Neuronal stem cell (in vitro differentiated cells): ENCODE results near the gene PDE11A.
A peak's percentile ranks its signal among the peaks of the same experiment; 100 is the strongest.

Source experiments
- DNase-seq: peaks from one replicate; pipeline ENCODE4 v3.0.0-alpha.2; 2013; ENCODE audit warnings: low spot score
- H2AFZ ChIP-seq: one replicate; pipeline ENCODE4 v1.6.1; 2013; ENCODE audit warnings: mild to moderate bottlenecking, low read length, inconsistent platforms
- H2AK5ac ChIP-seq: 2 replicates; pipeline ENCODE4 v1.6.1; 2013; ENCODE audit warnings: low read depth, mild to moderate bottlenecking, inconsistent platforms, low read length, moderate library complexity, mixed read lengths
- H2BK120ac ChIP-seq: 2 replicates; pipeline ENCODE4 v1.6.1; 2013; ENCODE audit warnings: low read depth, mild to moderate bottlenecking, inconsistent platforms, low read length, moderate library complexity, mixed read lengths
- H2BK12ac ChIP-seq: one replicate; pipeline ENCODE4 v1.6.1; 2013; ENCODE audit warnings: low read length, inconsistent platforms
- H2BK15ac ChIP-seq: 2 replicates; pipeline ENCODE4 v1.6.1; 2013; ENCODE audit warnings: mild to moderate bottlenecking, low read length, inconsistent platforms, mixed read lengths
- H2BK5ac ChIP-seq: one replicate; pipeline ENCODE4 v1.6.1; 2013; ENCODE audit warnings: inconsistent platforms, mild to moderate bottlenecking, low read length, moderate library complexity
- H3K14ac ChIP-seq: one replicate; pipeline ENCODE4 v1.6.1; 2013; ENCODE audit warnings: low read length, inconsistent platforms
- H3K18ac ChIP-seq: 2 replicates; pipeline ENCODE4 v1.6.1; 2013; ENCODE audit warnings: low read length, inconsistent platforms
- H3K23ac ChIP-seq: 2 replicates; pipeline ENCODE4 v1.6.1; 2013; ENCODE audit warnings: low read depth, mild to moderate bottlenecking, mixed read lengths, low read length, inconsistent platforms; ENCODE audit not compliant: poor library complexity
- H3K27ac ChIP-seq: replicated peaks from 3 replicates; pipeline ENCODE4 v1.5.1; 2013; ENCODE audit warnings: low read length, inconsistent platforms
- H3K27me3 ChIP-seq, 3 experiments: 2 replicates each; pipeline ENCODE4 v1.6.1; 2013; ENCODE audit warnings: low read length in 3 of 3, mild to moderate bottlenecking in 2 of 3, inconsistent platforms in 1 of 3, low read depth in 1 of 3, mixed read lengths in 1 of 3, moderate library complexity in 1 of 3; ENCODE audit not compliant: control insufficient read depth in 3 of 3, insufficient read depth in 3 of 3
- H3K36me3 ChIP-seq, 2 donors: replicated peaks in 1 of 2; 2 replicates each; pipeline ENCODE4 v1.6.1; 2013; ENCODE audit warnings: low read length in 2 of 2; ENCODE audit not compliant: control insufficient read depth in 2 of 2, insufficient read depth in 2 of 2
- H3K4ac ChIP-seq: 2 replicates; pipeline ENCODE4 v1.6.1; 2013; ENCODE audit warnings: inconsistent platforms, mild to moderate bottlenecking, low read length, moderate library complexity
- H3K4me1 ChIP-seq, 2 donors: 1 replicate in 1 of 2; 2 replicates in 1 of 2; pipeline ENCODE4 v1.6.1; 2013; ENCODE audit warnings: low read length in 2 of 2, low read depth in 1 of 2; ENCODE audit not compliant: control insufficient read depth in 2 of 2, insufficient read depth in 1 of 2
- H3K4me2 ChIP-seq: one replicate; pipeline ENCODE4 v1.6.1; 2013; ENCODE audit warnings: mild to moderate bottlenecking, low read length, inconsistent platforms; ENCODE audit not compliant: insufficient read depth, poor library complexity, severe bottlenecking
- H3K4me3 ChIP-seq, 2 donors: 2 replicates each; pipeline ENCODE4 v1.5.1; 2013; ENCODE audit warnings: low read length in 2 of 2, mild to moderate bottlenecking in 2 of 2, inconsistent platforms in 1 of 2, moderate library complexity in 1 of 2
- H3K79me1 ChIP-seq: one replicate; pipeline ENCODE4 v1.6.1; 2013; ENCODE audit warnings: low read depth, mild to moderate bottlenecking, inconsistent platforms, low read length, moderate library complexity
- H3K9ac ChIP-seq: one replicate; pipeline ENCODE4 v1.6.1; 2013; ENCODE audit warnings: mild to moderate bottlenecking, low read depth, low read length, inconsistent platforms; ENCODE audit not compliant: poor library complexity
- H3K9me3 ChIP-seq, 2 donors: replicated peaks in 1 of 2; 2 replicates each; pipeline versions ENCODE3 to v1.6.1; 2013; ENCODE audit warnings: low read length in 2 of 2, mild to moderate bottlenecking in 2 of 2, inconsistent platforms in 1 of 2, low read depth in 1 of 2, mixed read lengths in 1 of 2, moderate library complexity in 1 of 2; ENCODE audit not compliant: control insufficient read depth in 2 of 2, insufficient read depth in 1 of 2
- H4K8ac ChIP-seq: one replicate; pipeline ENCODE4 v1.6.1; 2013; ENCODE audit warnings: low read depth, mild to moderate bottlenecking, inconsistent platforms, low read length, moderate library complexity
- H4K91ac ChIP-seq: one replicate; pipeline ENCODE4 v1.6.1; 2013; ENCODE audit warnings: low read length, low read depth, mild to moderate bottlenecking, inconsistent platforms; ENCODE audit not compliant: poor library complexity
- WGBS, 2 donors: extraction: QIAGEN DNeasy Blood & Tissue Kit; methylation state at CpG; one replicate each; pipeline ENCODE4 v1.1.7; 2013; ENCODE audit warnings: missing lambda C conversion rate in 2 of 2, mixed read lengths in 1 of 2; ENCODE audit not compliant: insufficient read length in 2 of 2, insufficient replicate concordance in 1 of 2; ENCODE audit errors: extremely low coverage in 2 of 2; 5-methylcytosine and 5-hydroxymethylcytosine counted together

PDE11A gene

DNA sequence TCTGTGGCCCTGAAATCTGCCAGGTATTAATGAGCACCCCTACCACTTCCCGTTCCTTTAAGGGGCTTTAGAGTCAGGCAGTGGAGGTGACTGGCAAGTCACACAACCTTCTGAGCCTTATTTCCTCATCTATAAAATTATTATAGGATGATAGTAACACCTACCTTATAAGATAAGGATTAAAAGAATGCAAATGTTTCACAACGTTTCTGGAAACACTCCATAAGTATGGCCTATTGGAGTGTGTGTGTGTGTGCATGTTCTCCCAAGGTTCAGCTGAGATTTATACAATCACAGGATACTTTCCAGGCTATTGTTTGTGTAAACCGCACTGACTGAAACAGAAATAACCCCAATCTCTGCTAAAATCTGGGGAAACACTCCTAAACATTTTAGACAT lies 176.0 kb downstream of the PDE11A start:
- WGBS, 2 donors = no CpG with 5 or more reads among the region's 3 CpGs

DNA sequence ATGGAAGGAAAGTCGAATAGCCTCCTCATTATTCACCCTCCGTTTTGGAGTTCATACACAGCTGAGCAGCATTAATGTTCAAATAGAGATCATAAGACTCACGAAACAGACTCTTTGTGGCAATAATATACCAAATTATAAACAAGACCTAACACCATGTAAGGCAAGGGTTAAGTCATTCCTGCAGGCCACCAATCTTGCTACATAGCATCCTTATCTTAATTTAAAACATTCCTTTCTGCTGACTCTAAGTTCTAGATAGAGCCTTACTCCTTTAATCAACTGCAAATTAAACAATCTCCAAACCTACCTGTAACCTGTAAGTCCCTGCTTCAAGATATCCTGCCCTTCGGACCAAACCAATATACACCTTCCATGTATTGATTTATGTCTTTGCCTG lies 178.0 kb downstream of the PDE11A start:
- Histone ChIP-seq H3K14ac (no peak overlapping the region), H3K4ac (no peak overlapping the region), H3K27me3 (peaks cover 0 to 5% (median 0%) of the 10 kb centered on the region in 3 experiments), H2BK120ac (no peak overlapping the region), H4K8ac (no peak overlapping the region), H3K4me1 (peaks cover 0 to 6% of the 10 kb centered on the region in 2 donors), H3K36me3 (no peaks in the 10 kb centered on the region), H3K18ac (no peak overlapping the region), H3K9ac (no peak overlapping the region), H3K9me3 (no peaks in the 10 kb centered on the region), H2BK12ac (no peak overlapping the region), H2AFZ (no peak overlapping the region), H3K27ac (no peak overlapping the region), H3K4me3 (no peak overlapping the region), H3K79me1 (no peaks in the 10 kb centered on the region), H3K23ac (no peak overlapping the region), H2BK5ac (no peak overlapping the region), H3K4me2 (no peak overlapping the region), H2AK5ac (no peak overlapping the region), H2BK15ac (no peak overlapping the region), H4K91ac (no peak overlapping the region)
- WGBS, 2 donors = no CpG with 5 or more reads among the region's 4 CpGs
- DNase-seq = no peak

More for the DNA sequence above, 176.0 kb downstream of the PDE11A start:
- Histone ChIP-seq H2BK12ac (no peak overlapping the region), H3K9ac (no peak overlapping the region), H3K18ac (peak overlapping the region; percentile 78), H2AK5ac (no peak overlapping the region), H3K36me3 (no peaks in the 10 kb centered on the region), H3K79me1 (no peaks in the 10 kb centered on the region), H4K91ac (no peak overlapping the region), H3K4me3 (no peak overlapping the region), H3K4me1 (peaks cover 0 to 2% of the 10 kb centered on the region in 2 donors), H3K4ac (no peak overlapping the region), H4K8ac (no peak overlapping the region), H2BK15ac (no peak overlapping the region), H2BK5ac (no peak overlapping the region), H2BK120ac (no peak overlapping the region), H3K23ac (no peak overlapping the region), H2AFZ (no peak overlapping the region), H3K4me2 (no peak overlapping the region), H3K9me3 (no peaks in the 10 kb centered on the region), H3K14ac (no peak overlapping the region), H3K27ac (no peak overlapping the region), H3K27me3 (peaks cover 0 to 5% (median 0%) of the 10 kb centered on the region in 3 experiments)
- DNase-seq = no peak

DNA sequence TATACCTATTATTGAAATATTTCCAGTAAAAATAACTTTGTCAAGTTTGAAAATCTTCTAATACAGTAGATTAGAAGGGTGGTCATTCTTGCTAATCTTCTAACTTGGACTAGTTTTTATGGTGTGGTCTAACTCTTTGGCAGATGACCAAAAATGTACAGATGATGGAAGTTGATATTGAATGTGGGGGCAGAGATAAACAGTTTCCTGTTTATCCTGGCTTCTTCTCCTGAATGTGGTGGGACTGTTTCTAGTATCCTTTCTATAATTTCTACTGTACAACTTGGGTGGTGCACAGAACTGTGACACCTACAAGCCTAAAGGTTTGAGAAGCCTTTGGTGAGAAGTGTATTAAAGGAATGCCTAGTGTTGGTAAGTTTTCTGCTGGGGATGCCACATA lies 178.7 kb downstream of the PDE11A start:
- Histone ChIP-seq H2AK5ac (no peak overlapping the region), H3K23ac (no peak overlapping the region), H2AFZ (no peak overlapping the region), H3K36me3 (no peaks in the 10 kb centered on the region), H2BK120ac (no peak overlapping the region), H4K91ac (no peak overlapping the region), H3K79me1 (no peaks in the 10 kb centered on the region), H2BK12ac (no peak overlapping the region), H3K9ac (no peak overlapping the region), H3K27me3 (peaks cover 0 to 5% (median 0%) of the 10 kb centered on the region in 3 experiments), H3K27ac (no peak overlapping the region), H2BK5ac (no peak overlapping the region), H3K18ac (no peak overlapping the region), H3K4me2 (no peak overlapping the region), H3K4ac (no peak overlapping the region), H3K4me3 (no peak overlapping the region), H3K9me3 (no peaks in the 10 kb centered on the region), H4K8ac (no peak overlapping the region), H2BK15ac (no peak overlapping the region), H3K14ac (no peak overlapping the region), H3K4me1 (peaks cover 0 to 6% of the 10 kb centered on the region in 2 donors)
- no peak for DNase-seq

DNA sequence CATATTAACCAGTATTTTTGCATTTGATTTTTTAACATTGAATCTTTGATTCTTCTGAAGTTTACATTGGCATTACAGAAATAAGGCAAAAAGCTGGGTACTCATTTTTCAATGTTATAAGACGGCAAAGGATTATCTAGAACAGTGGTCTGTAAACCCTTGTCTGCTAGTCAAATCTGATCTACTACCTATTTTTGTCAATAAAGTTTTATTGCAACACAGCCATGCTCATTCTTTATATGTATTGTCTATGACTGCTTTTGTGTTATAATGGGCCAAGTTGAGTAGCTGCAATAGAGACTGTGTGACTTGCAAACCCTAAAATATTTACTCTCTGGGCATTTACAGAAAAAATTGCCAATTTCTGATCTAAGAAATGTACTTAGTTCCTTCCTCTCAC lies 181.0 kb downstream of the PDE11A start:
- no peak overlapping the region for H3K27ac ChIP-seq
- no peak overlapping the region for H3K18ac ChIP-seq
- H3K4me2 ChIP-seq = no peak overlapping the region
- H2AK5ac ChIP-seq = no peak overlapping the region
- H2BK120ac ChIP-seq = no peak overlapping the region
- no peak for DNase-seq
- no peaks in the 10 kb centered on the region for H3K36me3 ChIP-seq
- no peak overlapping the region for H2AFZ ChIP-seq
- no peak overlapping the region for H2BK15ac ChIP-seq
- H2BK12ac ChIP-seq = no peak overlapping the region
- no peaks in the 10 kb centered on the region for H3K79me1 ChIP-seq
- no peak overlapping the region for H3K4ac ChIP-seq
- H4K91ac ChIP-seq = no peak overlapping the region
- H3K23ac ChIP-seq = no peak overlapping the region
- H3K9ac ChIP-seq = no peak overlapping the region
- WGBS, 2 donors = no CpG with 5 or more reads among the region's 1 CpG
- H3K27me3 ChIP-seq = peaks cover 0 to 5% (median 0%) of the 10 kb centered on the region in 3 experiments
- H3K4me1 ChIP-seq = peaks cover 0 to 3% of the 10 kb centered on the region in 2 donors
- no peak overlapping the region for H2BK5ac ChIP-seq
- H3K14ac ChIP-seq = no peak overlapping the region
- H3K9me3 ChIP-seq = no peaks in the 10 kb centered on the region
- H4K8ac ChIP-seq = no peak overlapping the region
- no peak overlapping the region for H3K4me3 ChIP-seq
